ENCODE results near the gene AIG1. TPM values are rescaled to one million over a fixed set of nuclear protein-coding genes. Genes with fewer than 3 reads are reported as not detected.

The AIG1 gene
- total RNA-seq, 1 donor from 2014 or later: 60.6 TPM

- FAIRE-seq (no peak), DNase-seq (ENCODE audit: low read depth) (no peak)
- H3K36me3 ChIP-seq (ENCODE audit: control insufficient read depth, insufficient read depth, low read length): no peaks in the 10 kb centered on the region
- H3K27me3 ChIP-seq (ENCODE audit: control insufficient read depth, insufficient read depth, low read length): no peaks in the 10 kb centered on the region
- H3K4me3 ChIP-seq (ENCODE audit: low read depth, low read length): no peak overlapping the region
- TF ChIP-seq CTCF (IDR thresholded peaks at IDR 0.05; ENCODE audit: insufficient read depth, low read length, severe bottlenecking): no peak
These were observed 2.9 kb downstream of the AIG1 start for GRCh38 chr6:143063631-143064030.

- H3K27me3 ChIP-seq (ENCODE audit: control insufficient read depth, insufficient read depth, low read length): no peaks in the 10 kb centered on the region
- no peak overlapping the region for H3K4me3 ChIP-seq (ENCODE audit: low read depth, low read length)
- no peak for FAIRE-seq
- H3K36me3 ChIP-seq (ENCODE audit: control insufficient read depth, insufficient read depth, low read length): no peaks in the 10 kb centered on the region
- TF ChIP-seq CTCF (IDR thresholded peaks at IDR 0.05; ENCODE audit: insufficient read depth, low read length, severe bottlenecking): no peak
- no peak for DNase-seq (ENCODE audit: low read depth)
These were observed 3.6 kb downstream of the AIG1 start for GRCh38 chr6:143064271-143064670.

- Histone ChIP-seq H3K27me3 (ENCODE audit: control insufficient read depth, insufficient read depth, low read length) (no peaks in the 10 kb centered on the region), H3K36me3 (ENCODE audit: control insufficient read depth, insufficient read depth, low read length) (no peaks in the 10 kb centered on the region), H3K4me3 (ENCODE audit: low read depth, low read length) (no peak overlapping the region)
- no peak for TF ChIP-seq CTCF (IDR thresholded peaks at IDR 0.05; ENCODE audit: insufficient read depth, low read length, severe bottlenecking)
- DNase-seq (ENCODE audit: low read depth): peak; percentile 29
- FAIRE-seq: no peak
These were observed 4.4 kb downstream of the AIG1 start for GRCh38 chr6:143064951-143065683.

- DNase-seq (ENCODE audit: low read depth) (no peak), FAIRE-seq (no peak)
- Histone ChIP-seq H3K27me3 (ENCODE audit: control insufficient read depth, insufficient read depth, low read length) (no peaks in the 10 kb centered on the region), H3K36me3 (ENCODE audit: control insufficient read depth, insufficient read depth, low read length) (no peaks in the 10 kb centered on the region), H3K4me3 (ENCODE audit: low read depth, low read length) (no peak overlapping the region)
- TF ChIP-seq CTCF (IDR thresholded peaks at IDR 0.05; ENCODE audit: insufficient read depth, low read length, severe bottlenecking): no peak
These were observed 7.3 kb downstream of the AIG1 start for GRCh38 chr6:143068001-143068400.

- DNase-seq (ENCODE audit: low read depth): no peak
- FAIRE-seq: no peak
- H3K36me3 ChIP-seq (ENCODE audit: control insufficient read depth, insufficient read depth, low read length): no peaks in the 10 kb centered on the region
- H3K27me3 ChIP-seq (ENCODE audit: control insufficient read depth, insufficient read depth, low read length): no peaks in the 10 kb centered on the region
- no peak for TF ChIP-seq CTCF (IDR thresholded peaks at IDR 0.05; ENCODE audit: insufficient read depth, low read length, severe bottlenecking)
- no peak overlapping the region for H3K4me3 ChIP-seq (ENCODE audit: low read depth, low read length)
These were observed 13.4 kb downstream of the AIG1 start for GRCh38 chr6:143074101-143074500.

Data from bronchial epithelial cell (primary cell).